NCI-H1092 (cell line): Measurements from ENCODE around the gene TPK1.
"Not testable (repeated sequence)": the region's sequence is repeated elsewhere in the genome, so short reads cannot be mapped to it uniquely, and the experiment has no call there.

ENCODE experiments used
- DNase-seq: peaks from one replicate; lab custom pipeline; 2025; lab: John Stamatoyannopoulos, UW

The TPK1 gene

DNA sequence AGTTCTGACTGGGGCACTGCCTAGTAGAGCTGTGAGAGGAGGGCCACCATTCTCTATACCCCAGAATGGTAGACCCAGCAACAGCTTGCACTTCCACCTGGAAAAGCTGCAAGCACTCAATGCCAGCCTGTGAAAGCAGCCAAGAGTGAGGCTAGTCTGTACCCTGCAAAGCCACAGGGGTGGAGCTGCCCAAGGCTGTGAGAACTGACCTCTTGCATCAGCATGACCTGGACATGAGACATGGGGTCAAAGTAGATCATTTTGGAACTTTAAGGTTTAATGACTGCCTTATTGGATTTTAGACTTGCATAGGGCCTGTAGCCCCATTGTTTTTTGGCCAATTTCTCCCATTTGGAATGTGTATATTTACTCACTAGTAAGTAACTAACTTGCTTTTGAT, 206.3 kb downstream of the TPK1 start:
- DNase-seq: no peak

DNA sequence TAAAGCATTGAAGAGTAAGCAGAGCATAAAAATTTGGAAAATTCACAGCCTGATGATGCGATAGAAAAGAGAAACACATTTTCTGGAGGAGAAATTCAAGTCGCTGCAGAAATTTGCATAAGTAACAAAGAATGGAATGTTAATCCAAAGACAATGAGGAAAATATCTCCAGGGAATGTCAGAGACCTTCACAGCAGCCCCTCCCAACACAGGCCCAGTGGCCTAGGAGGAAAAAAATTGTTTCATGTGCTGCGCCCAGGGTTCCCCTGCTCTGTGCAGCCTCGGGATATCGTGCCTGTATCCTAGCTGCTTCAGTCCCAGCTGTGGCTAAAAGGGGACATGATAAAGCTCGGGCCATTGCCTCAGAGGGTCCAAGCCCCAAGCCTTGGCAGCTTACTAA, 206.8 kb downstream of the TPK1 start:
- no peak for DNase-seq

DNA sequence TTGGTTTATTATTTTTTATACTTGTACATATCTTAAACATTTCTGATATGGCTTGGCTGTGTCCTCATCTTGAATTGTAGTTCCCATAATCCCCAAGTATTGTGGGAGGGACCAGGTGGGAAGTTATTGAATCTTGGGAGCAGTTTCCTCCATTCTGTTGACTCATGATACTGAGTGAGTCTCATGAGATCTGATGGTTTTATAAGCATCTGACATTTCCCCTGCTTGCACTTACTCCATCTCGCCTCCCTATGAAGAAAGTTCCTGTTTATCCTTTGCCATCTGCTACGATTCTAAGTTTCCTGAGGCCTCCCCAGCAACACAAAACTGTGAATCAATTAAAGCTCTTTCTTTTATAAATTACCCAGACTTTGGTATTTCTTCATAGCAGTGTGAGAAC, 207.7 kb downstream of the TPK1 start:
- DNase-seq: no peak

DNA sequence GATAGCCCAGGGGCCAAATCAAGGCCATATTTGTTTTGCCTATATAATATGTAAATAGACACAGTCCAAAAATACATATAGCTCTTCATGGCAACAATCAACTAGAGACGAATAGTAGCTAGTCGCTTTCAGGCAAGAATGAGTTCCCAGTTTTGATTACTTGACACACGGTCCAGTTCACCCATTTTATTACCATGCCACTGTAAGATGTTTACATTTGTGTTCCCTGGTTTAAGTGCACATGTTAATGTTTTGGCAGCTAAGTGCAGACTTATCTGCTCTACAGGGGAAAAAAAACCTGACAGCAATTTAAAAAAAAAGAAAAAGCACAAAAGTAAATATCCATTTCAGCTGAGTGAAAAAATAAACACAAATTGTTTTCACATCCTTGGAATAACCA, 213.1 kb downstream of the TPK1 start:
- peak; percentile 32 for DNase-seq

DNA sequence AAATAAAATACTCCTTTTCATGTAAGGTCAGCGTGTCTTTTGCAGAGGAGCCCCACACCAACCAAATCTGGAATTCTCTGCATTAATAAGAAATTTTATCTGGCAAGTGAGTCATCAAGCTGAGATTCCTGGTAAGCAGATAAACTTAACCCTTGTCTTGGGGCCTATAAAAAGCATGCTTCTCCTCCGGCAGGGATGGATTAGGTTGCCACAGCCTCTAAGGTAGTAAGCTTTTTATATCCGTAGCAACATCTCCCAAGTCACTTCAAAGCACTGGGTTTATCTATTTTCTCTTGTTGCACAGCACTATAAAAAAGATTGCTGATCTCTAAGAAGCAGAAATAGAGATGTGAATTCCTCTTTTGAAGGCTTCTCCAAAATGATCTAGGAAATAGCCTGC, 229.6 kb downstream of the TPK1 start:
- no peak for DNase-seq

DNA sequence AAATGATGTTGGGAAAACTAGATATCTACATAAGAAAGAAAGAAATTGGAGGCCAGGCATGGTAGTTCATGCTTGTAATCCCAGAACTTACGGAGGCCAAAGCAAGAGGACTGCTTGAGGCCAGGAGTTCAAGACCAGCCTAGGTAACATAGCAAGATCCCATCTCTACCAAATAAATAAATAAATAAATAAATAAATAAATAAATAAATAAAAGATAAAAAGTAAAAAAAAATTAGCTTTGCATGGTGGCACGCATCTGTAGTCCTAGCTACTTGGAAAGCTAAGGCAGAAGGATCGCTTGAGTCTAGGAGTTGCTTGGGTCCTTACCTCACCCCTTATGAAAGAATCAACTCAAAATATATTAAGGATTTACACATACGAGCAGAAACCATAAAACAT, 238.9 kb downstream of the TPK1 start:
- DNase-seq: no peak

DNA sequence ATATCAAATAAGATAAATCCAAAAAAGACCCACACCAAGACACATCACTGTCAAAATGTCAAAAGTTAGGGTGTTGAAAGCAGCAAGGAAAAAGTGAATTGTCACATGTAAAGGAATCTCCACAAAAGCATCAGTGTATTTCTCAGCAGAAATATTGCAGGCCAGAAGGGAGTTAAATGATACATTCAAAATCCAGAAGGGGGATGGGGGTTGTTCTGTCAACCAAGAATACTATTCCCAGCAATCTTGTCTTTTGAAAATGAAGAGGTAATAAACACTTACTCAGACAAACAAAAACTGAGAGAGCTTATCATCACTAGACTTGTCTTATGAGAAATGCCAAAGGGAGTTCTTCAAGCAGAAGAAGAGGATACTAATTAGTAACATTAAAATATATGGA, 241.3 kb downstream of the TPK1 start:
- no peak for DNase-seq

DNA sequence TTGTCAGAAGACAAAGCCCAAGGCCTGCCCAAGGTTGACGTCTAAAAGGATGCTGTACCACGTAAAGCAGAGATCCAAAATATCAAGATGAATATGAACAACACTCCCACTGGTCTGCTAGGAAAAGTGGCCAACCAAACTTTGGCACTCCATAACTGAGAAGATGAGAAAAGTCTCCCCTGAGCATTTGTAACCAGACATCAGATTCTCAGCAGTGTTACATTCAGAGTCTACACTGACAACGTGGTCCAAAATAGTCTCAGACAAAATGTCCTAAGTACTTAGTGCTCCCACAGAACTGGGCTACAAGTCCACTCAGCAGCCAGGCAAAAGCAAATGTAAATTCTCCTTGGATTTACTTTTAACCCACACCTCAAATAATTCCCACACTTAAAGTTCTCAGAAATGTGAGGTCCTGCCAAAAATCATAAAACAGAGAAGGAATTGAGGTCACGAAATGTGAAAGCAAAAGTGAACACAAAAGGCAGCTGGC, 247.2 kb downstream of the TPK1 start:
- DNase-seq: no peak

DNA sequence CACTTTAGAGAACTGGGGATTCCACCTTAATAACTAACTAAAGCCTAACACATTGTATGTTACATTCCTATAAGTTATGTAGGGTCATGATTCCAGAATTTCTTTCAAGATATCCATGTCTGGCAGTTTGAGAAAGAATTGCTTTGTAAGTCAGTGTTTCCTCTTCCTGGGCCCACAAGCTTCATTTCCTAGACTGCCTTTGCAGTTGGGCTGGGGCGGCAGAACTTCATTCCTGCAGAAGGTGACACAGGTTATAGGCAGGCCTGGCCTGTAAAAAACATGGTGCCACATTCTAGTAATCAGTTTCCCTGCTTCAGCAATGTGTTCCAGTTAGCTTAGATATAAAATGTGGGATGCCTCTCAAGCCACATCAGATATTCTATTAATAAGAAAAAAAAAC, 248.2 kb downstream of the TPK1 start:
- no peak for DNase-seq

DNA sequence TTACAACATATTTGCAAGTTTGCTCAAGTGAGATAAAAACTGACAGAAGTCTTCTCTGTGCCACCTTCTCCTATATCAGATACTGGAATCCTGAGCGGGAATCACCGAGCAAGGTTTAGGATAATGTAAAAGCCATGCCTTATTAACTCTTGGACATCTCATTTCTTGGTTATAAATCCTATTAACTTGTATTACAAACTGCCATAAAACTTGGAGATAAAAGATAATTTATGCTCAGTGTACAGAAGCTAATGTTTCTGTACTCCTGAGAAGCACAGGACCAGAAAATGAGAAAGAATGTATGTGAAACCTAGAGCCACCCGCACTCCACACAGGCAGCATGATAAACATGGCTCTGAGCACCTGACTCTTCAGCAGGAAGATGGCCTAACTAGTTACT, 251.1 kb downstream of the TPK1 start:
- DNase-seq: no peak

DNA sequence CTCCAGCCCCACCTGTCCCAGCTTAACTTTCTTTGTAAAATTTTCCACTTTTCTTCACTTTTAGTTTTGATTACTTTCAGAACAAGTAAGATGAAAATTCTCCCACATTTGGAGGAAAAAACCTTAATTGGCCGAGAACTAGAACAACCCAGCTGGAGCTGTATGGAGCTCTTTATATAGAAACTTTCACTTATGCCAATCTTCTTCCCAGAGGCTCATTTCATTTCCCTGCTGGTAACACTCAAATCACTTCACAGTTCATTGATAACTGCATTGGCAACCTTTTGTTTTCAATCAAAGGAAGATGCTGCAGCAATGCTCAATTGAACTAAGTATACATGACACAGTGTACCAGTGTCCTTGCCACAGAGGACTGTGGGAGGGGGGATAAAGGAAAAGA, 256.2 kb downstream of the TPK1 start:
- DNase-seq: no peak

DNA sequence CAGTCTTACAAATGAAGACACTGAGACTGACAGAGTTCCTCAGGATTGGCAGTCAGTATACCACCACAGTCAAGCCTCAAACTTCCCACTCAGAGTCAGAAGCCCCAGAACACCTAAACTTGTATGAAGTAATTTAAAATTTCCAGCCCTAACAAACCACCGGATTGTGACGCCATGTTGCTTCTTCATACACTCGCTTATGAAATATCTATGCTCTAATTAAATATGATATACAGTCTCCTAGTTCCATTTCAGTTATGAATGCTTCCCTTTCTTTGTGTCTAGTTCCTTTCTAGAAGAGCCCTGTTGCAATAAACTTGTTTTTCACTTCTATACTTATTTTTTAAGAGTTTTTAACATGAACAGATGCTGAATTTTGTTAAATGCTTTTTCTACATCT, 260.4 kb downstream of the TPK1 start:
- no peak for DNase-seq

DNA sequence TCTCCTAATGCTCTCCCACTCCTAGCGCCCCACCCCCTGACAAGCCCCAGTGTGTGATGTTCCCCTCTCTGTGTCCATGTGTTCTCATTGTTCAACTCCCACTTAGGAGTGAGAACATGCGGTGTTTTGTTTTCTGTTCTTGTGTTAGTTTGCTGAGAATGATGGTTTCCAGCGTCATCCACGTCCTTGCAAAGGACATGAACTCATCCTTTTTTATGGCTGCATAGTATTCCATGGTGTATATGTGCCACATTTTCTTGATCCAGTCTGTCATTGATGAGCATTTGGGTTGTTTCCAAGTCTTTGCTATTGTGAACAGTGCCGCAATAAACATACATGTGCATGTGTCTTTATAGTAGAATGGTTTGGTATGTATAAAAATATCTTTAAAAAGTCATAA, 261.1 kb downstream of the TPK1 start:
- not testable (repeated sequence) for DNase-seq

DNA sequence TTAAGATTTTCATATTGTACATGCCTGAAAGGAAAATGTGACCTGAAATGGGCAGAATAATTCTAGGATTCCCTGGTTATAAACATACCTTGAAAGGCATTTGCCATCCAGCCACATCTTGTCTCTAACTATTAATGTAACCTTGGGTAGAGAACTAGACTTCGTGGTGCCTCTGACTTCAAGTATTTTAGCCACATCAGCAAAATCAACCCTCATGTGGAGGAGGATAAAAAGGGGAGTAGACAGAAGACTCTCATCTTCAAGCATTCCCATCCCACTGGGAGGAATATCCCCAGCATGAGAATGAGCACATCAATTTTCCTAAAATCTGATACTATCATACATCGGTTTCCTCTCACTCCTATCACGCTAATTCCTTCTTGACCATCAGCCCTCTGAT, 267.6 kb downstream of the TPK1 start:
- DNase-seq: no peak

DNA sequence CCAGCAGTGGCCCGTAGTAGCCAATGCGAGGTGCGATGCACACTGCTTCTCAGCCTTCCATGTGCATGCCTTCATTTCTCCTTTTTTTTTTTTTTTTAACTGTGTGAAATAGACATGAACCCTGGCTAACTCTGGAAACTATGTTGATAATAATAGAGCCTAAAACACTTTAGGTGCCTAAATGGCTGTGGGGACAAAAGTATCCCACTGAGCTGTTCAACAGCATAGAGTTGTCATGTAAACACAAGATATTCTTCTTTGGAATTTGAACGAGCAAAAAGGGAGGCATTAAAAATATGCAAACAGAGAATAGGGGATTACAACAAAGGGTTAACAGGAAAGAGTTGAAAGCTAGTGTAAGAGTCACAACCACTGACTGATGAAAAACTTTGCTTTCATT, 270.3 kb downstream of the TPK1 start:
- DNase-seq: no peak

DNA sequence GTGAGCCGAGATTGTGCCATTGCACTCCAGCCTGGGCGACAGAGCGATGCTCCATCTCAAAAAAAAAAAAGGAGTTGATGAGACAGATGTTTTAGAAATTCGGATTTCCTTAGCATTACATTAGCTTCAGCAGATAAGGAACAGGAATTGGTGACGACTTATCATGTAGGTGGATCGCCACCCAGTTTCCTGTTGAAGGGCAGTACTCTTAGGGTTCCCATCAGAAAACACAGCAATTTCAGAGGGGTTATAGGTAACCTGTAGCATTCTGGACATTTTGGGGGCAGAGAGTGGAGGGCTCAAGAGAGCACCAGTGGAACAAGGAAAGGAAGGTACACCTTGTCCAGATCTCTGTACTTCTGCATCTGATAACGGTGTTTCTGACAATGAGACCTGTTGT, 286.0 kb downstream of the TPK1 start:
- DNase-seq: no peak

DNA sequence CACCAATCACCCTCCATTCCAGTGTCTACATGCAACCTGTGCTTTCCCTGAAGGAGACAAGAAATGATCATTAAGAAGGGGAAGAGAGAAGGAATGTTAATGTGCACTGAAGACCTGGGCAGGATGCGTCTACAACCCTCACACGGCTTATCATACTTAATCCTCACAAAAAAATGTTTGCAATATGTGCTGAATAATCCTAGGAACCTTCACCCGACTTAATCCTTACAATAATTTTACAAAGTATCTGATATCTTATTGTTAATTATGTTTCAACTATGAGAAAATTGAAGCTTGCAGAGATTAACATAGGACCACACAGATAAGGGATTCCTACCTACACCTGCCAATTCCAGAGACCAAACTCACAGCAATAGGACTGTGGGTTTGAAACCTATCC, 287.3 kb downstream of the TPK1 start:
- DNase-seq: no peak

DNA sequence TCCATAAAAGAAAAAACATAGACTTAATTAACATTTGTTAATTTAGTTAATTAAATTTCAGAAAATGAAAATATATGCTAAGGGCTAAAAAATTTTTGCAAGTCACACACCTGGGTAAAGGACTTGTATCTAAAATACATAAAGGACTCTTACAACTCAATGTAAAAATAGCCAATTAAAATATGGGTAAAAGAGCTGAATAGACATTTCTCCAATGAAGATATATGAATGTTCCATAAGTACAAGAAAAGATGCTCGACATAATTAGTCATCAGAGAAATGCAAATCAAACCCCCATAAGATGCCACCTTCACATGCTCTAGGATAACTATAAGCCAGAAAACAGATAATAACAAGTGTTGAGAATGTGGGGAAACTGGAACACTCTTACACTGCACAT, 288.0 kb downstream of the TPK1 start:
- DNase-seq: no peak

DNA sequence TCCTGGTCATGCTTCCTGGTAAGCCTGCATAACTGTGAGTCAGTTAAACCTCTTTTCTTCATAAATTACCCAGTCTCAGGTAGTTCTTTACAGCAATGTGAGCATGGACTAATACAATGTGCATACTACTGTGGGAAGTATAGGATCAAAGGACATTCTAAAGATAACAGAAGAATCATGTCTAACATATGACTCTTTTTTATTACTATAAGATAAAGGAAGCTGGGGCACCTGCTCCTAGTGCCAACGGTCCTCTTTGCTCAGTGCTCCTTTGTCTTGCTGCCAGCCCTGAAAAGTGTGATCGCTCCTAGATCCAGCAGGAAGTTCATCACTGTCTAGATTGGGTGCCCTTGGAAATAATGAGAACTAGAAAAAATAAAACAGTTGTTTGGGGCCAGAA, 289.1 kb downstream of the TPK1 start:
- no peak for DNase-seq

DNA sequence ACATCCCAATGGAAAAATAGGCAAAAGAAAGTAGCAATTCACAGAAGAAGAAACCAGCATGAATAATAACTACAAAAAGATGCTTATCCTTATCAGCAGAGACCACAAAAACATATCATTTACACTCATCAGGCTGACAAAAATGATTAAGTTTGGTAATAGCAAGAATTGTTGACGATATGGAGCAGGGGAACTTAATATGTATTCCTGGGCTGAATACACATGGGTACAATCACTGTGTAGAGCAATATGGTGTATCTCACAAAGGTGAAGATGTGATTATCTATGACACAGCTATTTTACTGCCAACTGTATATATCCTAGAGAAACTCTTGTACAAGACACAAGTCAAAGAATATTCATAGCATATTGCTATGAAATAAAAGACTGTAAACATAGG, 290.5 kb downstream of the TPK1 start:
- no peak for DNase-seq

DNA sequence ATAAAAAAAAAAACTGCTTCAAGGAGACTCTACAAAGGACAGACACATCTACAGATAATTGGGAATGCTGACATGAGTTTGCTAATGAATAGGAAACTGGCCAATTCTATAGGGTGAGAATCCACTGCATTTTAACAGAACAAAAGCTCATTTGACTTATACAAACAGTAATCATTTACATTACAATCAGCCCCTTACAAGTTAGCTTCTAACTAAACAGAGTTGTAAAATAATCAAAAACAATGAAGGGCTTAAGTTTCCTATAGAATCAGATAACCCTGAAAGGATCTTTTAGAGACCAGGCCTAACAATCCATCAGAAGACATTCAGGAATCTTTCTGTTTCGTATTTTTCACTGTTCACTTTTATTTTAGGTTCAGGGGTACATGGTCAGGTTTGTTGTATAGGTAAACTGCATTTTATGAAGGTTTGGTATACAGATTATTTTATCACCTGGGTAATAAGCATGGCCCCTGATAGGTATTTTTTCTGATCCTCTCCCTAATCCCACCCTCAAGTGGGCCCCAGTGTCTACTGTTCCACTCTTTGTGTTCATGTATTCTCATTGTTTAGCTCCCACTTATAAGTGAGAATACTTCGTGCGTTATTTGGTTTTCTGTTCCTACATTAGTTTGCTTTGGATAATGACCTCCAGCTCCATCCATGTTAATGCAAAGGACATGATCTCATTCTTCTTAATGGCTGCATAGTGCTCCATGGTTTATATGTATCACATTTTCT, 301.0 kb downstream of the TPK1 start:
- DNase-seq: no peak

DNA sequence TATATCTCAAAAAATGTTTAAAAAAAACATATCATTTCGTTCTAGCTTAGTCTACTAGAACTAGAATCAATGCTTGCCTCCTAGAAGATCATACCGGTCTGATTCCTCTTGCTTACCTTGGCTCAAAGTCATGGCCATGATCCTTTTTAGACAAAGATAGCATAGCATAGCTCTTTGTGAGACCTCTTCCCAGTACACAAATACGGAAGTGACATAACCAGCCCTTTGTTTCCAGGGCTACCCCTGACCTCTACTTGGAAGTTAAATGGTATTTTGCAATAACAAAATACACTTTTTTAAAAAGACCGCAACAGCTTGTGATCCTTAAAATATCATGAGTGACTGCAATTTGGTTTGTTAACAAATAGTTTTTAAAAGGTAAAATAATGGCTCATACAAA, 301.7 kb downstream of the TPK1 start:
- DNase-seq: no peak

DNA sequence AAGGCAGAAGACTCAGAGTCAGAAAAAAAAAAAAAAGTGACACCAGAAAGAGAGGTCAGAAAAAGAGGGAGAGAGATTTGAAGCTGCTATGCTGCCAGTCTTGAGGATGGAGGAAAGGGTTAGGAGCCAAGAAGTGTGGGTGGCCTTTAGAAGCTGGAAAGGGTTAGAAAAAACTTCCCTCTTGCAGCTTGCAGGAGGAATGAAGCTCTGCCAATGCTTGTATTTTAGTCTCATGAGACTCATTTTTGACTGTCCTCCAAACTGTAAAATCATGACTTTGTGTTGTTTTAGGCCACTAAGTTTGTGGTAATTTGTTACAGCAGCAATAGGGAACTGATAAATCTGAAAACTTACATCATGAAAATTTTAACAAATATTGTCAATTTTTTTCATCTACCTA, 304.7 kb downstream of the TPK1 start:
- DNase-seq: no peak

DNA sequence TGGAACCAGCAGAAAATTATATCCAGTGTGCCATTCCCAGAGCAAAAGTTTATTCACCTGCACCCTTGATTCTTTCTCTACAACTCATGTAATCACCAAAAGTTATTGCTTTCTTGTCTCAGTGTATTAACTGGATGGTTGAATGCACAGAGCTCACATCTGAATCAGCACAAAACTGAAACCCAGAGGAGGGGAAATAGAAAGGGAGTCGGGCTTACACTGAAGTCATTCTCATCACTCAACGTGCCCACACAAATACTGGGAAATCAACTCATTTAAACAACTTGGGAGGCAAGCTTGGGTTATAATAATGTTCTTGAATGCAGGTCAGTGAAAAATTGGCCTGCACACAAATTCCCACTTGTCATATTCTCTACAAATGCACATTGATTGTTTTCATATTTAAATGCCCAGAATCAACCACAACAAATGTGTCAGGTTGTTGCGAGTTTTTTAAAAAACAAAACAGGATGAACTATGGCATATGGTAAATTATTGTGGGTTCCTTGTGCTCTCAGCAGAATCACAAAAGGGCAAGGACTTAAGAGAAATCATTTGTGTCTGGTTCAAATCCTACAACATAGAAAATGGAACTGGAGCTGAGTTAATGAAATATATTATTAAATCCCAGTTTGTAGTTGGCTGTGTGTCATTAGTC, 306.5 kb downstream of the TPK1 start:
- no peak for DNase-seq
